Coronary artery (tissue), 2 donors: ENCODE data around the gene PSMD13.

Source experiments
- DNase-seq: peaks from one replicate; pipeline ENCODE4 v3.0.0-alpha.2; 2017; ENCODE audit warnings: low spot score
- H3K27ac ChIP-seq, 2 donors: fragments of 200-600 bp; sonication (generic); one replicate each; pipeline ENCODE4 v1.5.1; 2016 to 2019
- H3K4me3 ChIP-seq: fragments of 200-600 bp; sonication (generic); 2 replicates; pipeline ENCODE4 v1.5.1; 2016; ENCODE audit warnings: mild to moderate bottlenecking, moderate library complexity
- CTCF ChIP-seq: fragments of 200-600 bp; sonication (generic); IDR thresholded peaks from one replicate; pipeline ENCODE4 v1.5.1; 2019; ENCODE audit warnings: antibody characterized with exemption

PSMD13 gene

GRCh38 chr11:289712-290620 is 53.2 kb downstream of the PSMD13 start:
- no peak for TF ChIP-seq CTCF
- H3K27ac ChIP-seq = peak overlapping the region in 1 of 2 donors; percentile 87
- peak; percentile 69 for DNase-seq
- peak overlapping the region; percentile 73 for H3K4me3 ChIP-seq

GRCh38 chr11:290621-291231 is 54.0 kb downstream of the PSMD13 start:
- DNase-seq = no peak
- no peak overlapping the region for H3K27ac ChIP-seq

GRCh38 chr11:291281-292210 is 54.8 kb downstream of the PSMD13 start:
- no peak for TF ChIP-seq CTCF
- H3K27ac ChIP-seq = no peak overlapping the region
- H3K4me3 ChIP-seq = no peak overlapping the region
- no peak for DNase-seq

More at GRCh38 chr11:290621-291231, 54.0 kb downstream of the PSMD13 start:
- no peak for TF ChIP-seq CTCF
- H3K4me3 ChIP-seq = no peak overlapping the region

- no peak overlapping the region for H3K4me3 ChIP-seq
- no peak for TF ChIP-seq CTCF
- no peak for DNase-seq
- H3K27ac ChIP-seq = no peak overlapping the region
Observed at GRCh38 chr11:292211-293121, 55.7 kb downstream of the PSMD13 start.

GRCh38 chr11:293271-293851 is 56.6 kb downstream of the PSMD13 start:
- H3K4me3 ChIP-seq = no peak overlapping the region
- no peak for DNase-seq
- TF ChIP-seq CTCF = no peak
- no peak overlapping the region for H3K27ac ChIP-seq
